ENCODE results near the gene VN1R5.
"Not testable (repeated sequence)": the region's sequence is repeated elsewhere in the genome, so short reads cannot be mapped to it uniquely, and the experiment has no call there.

The VN1R5 gene

GRCh38 chr1:247255772-247256171, at the start of gene VN1R5:
Gene VN1R5, plus strand, starts transcription at chr1:247256072.
- DNase-seq (ENCODE audit: low read depth, low spot score): not testable (repeated sequence)

DNA sequence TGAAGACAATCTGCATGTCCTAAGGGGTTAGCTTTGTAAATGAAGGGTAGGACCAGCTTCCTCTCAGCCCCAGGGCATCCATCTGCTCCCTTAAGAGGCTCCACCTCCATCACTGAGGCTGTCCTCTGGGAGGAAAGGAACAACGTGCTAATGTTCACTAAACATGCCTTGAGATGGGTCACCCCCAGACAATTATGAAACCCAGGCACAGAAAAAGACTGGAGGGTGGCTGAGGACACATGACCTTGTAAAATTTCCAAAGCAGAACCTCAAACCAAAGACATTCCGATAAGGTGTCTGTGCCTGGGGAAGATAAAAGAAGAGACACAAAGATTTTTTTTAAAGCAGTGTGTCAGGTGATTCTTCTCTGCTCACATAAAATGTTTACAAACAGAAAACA, 46.5 kb upstream of the VN1R5 start:
- no peak for DNase-seq (ENCODE audit: low read depth, low spot score)

DNA sequence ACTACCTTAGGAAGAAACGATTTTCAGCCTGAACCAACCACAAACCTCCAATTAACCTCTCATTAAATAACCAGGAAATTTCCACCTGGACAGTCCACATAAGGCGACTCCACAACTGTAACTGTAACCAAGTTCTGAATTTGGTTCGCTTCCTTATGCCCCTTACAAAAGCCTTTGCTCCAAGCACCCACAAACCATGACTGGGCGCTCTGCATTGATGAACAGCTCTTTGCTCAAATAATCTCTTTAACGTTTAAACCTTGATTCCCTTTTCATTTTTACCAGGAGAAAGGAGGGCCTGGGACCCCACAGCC, 45.9 kb upstream of the VN1R5 start:
- no peak for DNase-seq (ENCODE audit: low read depth, low spot score)

DNA sequence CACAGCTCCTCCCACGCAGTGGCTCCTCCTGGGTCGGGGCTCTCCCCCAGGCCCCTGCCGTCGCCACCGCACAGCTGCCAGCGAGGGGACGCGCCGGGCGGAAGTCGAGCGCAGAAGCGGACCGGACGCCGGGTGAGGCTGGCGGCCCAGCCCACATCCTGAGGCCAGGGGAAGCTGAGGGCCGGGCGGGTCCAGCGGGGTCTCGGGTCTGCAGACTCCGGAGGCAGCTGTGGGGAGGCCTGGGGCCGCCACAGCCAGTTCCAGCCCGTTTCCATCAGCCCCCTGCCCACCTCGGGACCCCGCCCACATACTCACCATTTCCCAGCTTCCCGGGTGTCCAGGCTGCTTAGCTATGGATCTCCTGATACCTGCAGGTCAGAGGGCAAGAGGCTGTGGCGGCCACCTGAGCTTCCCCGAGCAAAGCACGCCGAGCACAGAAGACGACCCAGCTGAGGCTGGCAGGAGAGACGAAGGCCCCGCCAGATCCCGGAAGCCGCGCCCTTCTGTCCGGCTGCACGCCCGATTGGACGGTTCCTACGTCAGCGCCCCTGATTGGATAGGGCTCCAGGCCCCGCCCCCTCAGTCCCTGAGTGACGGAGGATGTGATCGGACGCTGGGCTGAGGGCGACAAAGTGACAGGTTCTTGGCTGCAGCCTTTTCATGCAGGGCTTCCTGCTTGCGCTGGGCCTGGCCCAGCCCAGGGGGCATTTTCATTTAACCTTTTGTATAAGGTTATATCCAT, 45.3 kb upstream of the VN1R5 start:
- peak; percentile 97 for DNase-seq (ENCODE audit: low read depth, low spot score)

- no peak for DNase-seq (ENCODE audit: low read depth, low spot score)
Measured at GRCh38 chr1:247211339-247211738, 44.5 kb upstream of the VN1R5 start.

DNA sequence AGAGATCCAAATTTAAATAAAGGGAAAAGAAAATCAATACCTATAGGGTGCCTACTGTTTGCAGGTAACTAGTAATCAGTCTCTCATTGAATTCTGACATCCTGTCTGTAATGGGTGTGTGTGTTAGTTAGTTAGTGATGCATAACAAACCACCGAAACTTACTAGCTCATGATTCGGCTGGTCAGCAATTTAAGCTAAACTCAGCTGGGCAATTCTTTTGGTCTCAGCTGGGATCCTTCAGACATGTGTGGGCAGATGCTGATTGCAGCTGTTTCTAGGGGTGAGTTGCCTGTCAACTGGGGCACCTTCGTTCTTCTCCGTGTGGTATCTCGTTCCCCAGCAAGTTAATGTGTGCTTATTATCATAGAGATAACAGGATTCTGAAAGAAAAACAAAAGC, 43.9 kb upstream of the VN1R5 start:
- DNase-seq (ENCODE audit: low read depth, low spot score): no peak

DNA sequence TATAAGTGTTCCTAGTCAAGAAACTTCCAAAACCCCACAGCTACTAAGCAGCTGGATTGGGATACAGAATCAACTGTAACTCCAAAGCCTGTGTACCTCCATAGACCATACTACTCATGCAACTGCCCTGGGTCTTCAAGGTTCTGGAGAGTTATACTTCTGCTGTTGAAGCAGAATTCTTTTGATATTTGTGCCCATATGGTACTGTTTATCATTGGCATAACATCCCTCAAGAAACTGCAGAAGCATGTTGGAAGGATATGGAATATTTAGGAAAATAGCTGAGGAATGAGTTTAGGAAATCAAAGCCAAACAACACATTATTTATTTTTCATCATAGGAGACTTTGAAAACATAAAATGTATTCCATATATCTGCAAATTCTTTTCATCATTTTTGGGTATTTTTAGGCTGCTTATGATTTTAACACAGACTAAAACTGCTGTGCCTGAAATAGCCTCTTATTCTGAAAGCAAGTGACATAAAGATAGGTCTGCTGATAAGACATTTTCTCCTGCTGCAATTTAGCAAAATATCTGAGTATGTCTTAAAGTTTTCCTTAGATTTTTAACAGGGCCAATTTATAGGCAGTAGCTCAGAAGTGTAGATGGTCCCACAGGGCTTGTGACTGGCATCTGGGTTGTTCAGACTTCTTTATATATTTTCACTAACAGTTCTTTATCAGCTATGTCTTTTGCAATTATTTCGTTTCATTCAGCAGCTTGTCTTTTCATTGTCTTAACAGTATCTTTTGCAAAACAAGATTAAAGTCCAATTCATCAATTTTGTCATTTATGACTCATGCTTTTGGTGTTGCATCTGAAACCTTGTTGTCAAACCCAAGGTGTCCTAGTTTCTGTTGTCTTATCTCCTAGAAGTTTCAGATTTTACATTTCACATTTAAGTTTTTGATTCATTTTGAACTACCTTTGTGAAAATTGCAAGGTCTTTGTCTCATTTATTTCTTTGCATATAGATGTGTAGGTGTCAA, 43.0 kb upstream of the VN1R5 start:
- DNase-seq (ENCODE audit: low read depth, low spot score): no peak

- no peak for DNase-seq (ENCODE audit: low read depth, low spot score)
Measured at GRCh38 chr1:247216261-247216660, 39.6 kb upstream of the VN1R5 start.

GRCh38 chr1:247218121-247218651, 37.7 kb upstream of the VN1R5 start:
- no peak for DNase-seq (ENCODE audit: low read depth, low spot score)

DNA sequence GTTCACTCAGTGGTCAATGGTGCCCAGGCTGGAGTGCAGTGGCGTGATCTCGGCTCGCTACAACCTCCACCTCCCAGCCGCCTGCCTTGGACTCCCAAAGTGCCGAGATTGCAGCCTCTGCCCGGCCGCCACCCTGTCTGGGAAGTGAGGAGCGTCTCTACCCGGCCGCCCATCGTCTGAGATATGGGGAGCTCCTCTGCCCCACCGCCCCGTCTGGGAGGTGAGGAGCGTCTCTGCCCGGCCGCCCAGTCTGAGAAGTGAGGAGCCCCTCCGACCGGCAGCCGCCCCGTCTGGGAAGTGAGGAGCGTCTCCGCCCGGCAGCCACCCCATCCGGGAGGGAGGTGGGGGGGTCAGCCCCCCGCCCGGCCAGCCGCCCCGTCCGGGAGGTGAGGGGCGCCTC, 35.6 kb upstream of the VN1R5 start:
- not testable (repeated sequence) for DNase-seq (ENCODE audit: low read depth, low spot score)

DNA sequence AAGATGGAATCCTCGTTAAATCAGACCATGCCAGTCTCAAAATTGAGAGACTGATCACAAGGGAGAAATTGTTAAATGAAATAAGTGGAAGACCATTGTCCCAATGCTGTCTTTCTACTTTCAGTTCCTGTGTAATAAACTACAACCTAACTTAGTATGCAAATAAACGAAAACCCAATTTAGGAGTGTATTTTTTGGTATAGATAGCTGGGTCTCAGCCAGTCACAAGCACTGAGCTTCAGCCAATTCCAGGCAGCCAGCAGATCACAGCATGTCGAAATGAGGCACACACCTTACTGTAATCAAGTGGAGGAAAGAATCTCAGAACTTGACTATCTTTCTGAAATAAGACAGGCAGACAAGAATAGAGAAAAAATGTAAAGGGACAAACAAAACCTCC, 33.0 kb upstream of the VN1R5 start:
- no peak for DNase-seq (ENCODE audit: low read depth, low spot score)

- no peak for DNase-seq (ENCODE audit: low read depth, low spot score)
Measured at GRCh38 chr1:247224822-247225221, 31.1 kb upstream of the VN1R5 start.

- no peak for DNase-seq (ENCODE audit: low read depth, low spot score)
Measured at GRCh38 chr1:247228133-247228532, 27.7 kb upstream of the VN1R5 start.

- peak; percentile 13 for DNase-seq (ENCODE audit: low read depth, low spot score)
Measured at GRCh38 chr1:247241691-247242090, 14.2 kb upstream of the VN1R5 start.

GRCh38 chr1:247243524-247244137, 12.2 kb upstream of the VN1R5 start:
- DNase-seq (ENCODE audit: low read depth, low spot score): no peak

- no peak for DNase-seq (ENCODE audit: low read depth, low spot score)
Measured at GRCh38 chr1:247246325-247247115, 9.4 kb upstream of the VN1R5 start.

DNA sequence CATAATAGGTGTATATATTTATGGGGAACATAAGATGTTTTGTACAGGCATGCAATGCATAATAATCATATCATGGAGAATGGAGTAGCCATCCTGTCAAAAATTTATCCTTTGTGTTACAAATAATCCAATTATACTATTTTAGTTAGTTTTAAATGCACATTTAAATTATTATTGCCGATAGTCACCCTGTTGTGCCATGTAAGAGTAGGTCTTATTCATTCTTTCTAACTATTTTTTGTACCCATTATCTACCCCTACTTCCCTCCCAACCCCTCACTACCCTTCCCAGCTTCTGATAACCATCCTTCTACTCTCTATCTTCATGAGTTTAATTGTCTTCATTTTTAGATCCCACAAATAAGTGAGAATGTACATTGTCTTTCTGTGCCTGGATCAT, 8.3 kb upstream of the VN1R5 start:
- no peak for DNase-seq (ENCODE audit: low read depth, low spot score)

DNA sequence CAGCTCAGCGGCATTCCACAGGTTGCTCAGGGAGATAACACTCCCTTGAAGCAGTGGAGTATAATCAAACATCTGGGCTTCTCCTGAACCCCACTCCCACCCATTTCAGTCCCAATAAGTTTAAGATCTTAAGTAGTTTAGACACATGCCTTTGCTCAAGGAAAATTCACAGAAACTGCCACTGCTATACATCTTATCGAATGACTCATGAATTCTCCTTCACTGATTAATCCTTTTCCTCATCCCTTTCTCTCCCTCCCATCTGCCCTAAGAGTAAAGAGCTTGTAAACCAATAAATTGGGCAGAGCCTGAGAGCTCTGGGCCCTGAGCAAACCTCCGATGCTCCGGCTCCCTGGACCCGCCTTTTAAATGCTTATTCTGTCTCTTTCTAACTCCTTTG, 10.2 kb downstream of the VN1R5 start:
- DNase-seq (ENCODE audit: low read depth, low spot score): no peak

GRCh38 chr1:247268390-247269045, 12.6 kb downstream of the VN1R5 start:
- no peak for DNase-seq (ENCODE audit: low read depth, low spot score)

- DNase-seq (ENCODE audit: low read depth, low spot score): no peak
Measured at GRCh38 chr1:247269133-247269532, 13.3 kb downstream of the VN1R5 start.

GRCh38 chr1:247270003-247270402, 14.1 kb downstream of the VN1R5 start:
- no peak for DNase-seq (ENCODE audit: low read depth, low spot score)
